Hepatocyte (in vitro differentiated cells): ENCODE results near the gene ABCA13. TPM values are rescaled to one million over a fixed set of nuclear protein-coding genes. Genes with fewer than 3 reads are reported as not detected.

Source experiments
- DNase-seq: peaks from one replicate; pipeline ENCODE4 v3.0.0-alpha.2; 2016; ENCODE audit warnings: low spot score
- H2AFZ ChIP-seq: fragments of 200-600 bp; sonication (generic); 2 replicates; pipeline ENCODE4 v1.6.0; 2016; ENCODE audit warnings: antibody characterized with exemption, mild to moderate bottlenecking
- H3K27ac ChIP-seq: fragments of 200-600 bp; sonication (generic); 2 replicates; pipeline ENCODE4 v1.5.1; 2016; ENCODE audit warnings: mild to moderate bottlenecking
- H3K27me3 ChIP-seq: fragments of 200-600 bp; sonication (generic); 2 replicates; pipeline ENCODE4 v1.6.1; 2016
- H3K36me3 ChIP-seq: fragments of 200-600 bp; sonication (generic); replicated peaks from 2 replicates; pipeline ENCODE4 v1.5.1; 2016; ENCODE audit warnings: low read depth; ENCODE audit not compliant: insufficient read depth
- H3K4me1 ChIP-seq: fragments of 200-600 bp; sonication (generic); 2 replicates; pipeline ENCODE4 v1.5.1; 2016; ENCODE audit warnings: mild to moderate bottlenecking, moderate library complexity; ENCODE audit not compliant: insufficient read depth
- H3K4me2 ChIP-seq: fragments of 200-600 bp; sonication (generic); 2 replicates; pipeline ENCODE4 v1.6.0; 2016
- H3K4me3 ChIP-seq: fragments of 200-600 bp; sonication (generic); 2 replicates; pipeline ENCODE4 v1.5.1; 2016; ENCODE audit warnings: mild to moderate bottlenecking
- H3K79me2 ChIP-seq: fragments of 200-600 bp; sonication (generic); 2 replicates; pipeline ENCODE4 v1.6.0; 2017; ENCODE audit warnings: mild to moderate bottlenecking
- H3K9me2 ChIP-seq: fragments of 200-600 bp; sonication (generic); replicated peaks from 2 replicates; pipeline ENCODE4 v1.6.0; 2017; ENCODE audit warnings: mild to moderate bottlenecking; ENCODE audit not compliant: insufficient read depth
- H3K9me3 ChIP-seq: fragments of 200-600 bp; sonication (generic); 2 replicates; pipeline ENCODE4 v1.5.1; 2016; ENCODE audit warnings: low read depth, mild to moderate bottlenecking
- H4K20me1 ChIP-seq: fragments of 200-600 bp; sonication (generic); 2 replicates; pipeline ENCODE4 v1.6.0; 2016; ENCODE audit warnings: mild to moderate bottlenecking; ENCODE audit not compliant: insufficient read depth, poor library complexity, severe bottlenecking
- EZH2 ChIP-seq: fragments of 200-600 bp; sonication (generic); IDR thresholded peaks from 2 replicates; pipeline ENCODE4 v1.6.1; 2016; ENCODE audit warnings: antibody characterized with exemption, mild to moderate bottlenecking, borderline replicate concordance
- EZH2phosphoT487 ChIP-seq: fragments of 200-600 bp; sonication (generic); IDR thresholded peaks from one replicate; pipeline ENCODE4 v1.6.1; 2018; ENCODE audit warnings: antibody characterized with exemption, mild to moderate bottlenecking, low read depth, moderate library complexity; ENCODE audit not compliant: unreplicated experiment, severe bottlenecking
- WGBS: methylation state at CpG from one replicate; pipeline ENCODE4 v1.1.6; 2016; ENCODE audit warnings: low lambda C conversion rate; ENCODE audit errors: missing lambda C conversion rate; 5-methylcytosine and 5-hydroxymethylcytosine counted together
- polyA plus RNA-seq: library from polyadenylated mRNA; unstranded; fragments of >200 nt; fragmentation: Nextera tagmentation; extraction: Ambion mirVana; gene quantifications from 2 replicates; pipeline ENCODE4 v1.2.1, GENCODE V29; 2016
- total RNA-seq: library from RNA; depleted of rRNA; stranded (reverse); fragments of >200 nt; gene quantifications from 2 replicates; pipeline ENCODE4 v1.2.3, GENCODE V29; 2014
- TF ChIP-seq, protein P1 (sequence below): fragments of 200-600 bp; sonication (generic); IDR thresholded peaks from 2 replicates; pipeline ENCODE4 v1.5.1; 2016; ENCODE audit warnings: antibody characterized with exemption, mild to moderate bottlenecking; ENCODE audit not compliant: poor library complexity

ABCA13 gene
- total RNA-seq (1.6 and 2.0 TPM in 2 replicates), polyA plus RNA-seq (0.57 and 0.58 TPM in 2 replicates)

DNA sequence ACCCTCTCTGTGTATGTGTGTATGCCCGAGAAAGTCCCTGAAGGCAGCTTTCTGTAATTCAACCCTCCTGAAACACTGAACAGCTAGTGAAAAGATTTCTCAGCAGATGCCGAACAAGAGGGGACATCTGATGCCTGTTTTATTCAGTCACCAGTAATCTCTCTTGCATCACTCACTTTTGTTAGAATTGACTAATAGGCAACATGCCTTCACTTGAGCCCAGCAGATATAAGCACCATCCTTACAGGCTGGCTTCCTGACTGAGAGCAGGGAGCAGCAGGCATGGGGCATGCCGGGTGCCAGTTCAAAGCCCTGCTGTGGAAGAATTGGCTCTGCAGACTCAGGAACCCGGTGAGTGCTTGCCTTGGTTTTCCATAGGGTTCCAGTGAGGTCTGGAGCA, at the start of gene ABCA13:
TSS of gene ABCA13 (plus strand) at position 257 of the 400 bp plus-strand sequence. CDS start at position 283, 26 bp downstream.
- Histone ChIP-seq H2AFZ (no peak within 1 kb of the TSS), H3K4me1 (no peaks in the 10 kb centered on the region)

GRCh38 chr7:48126037-48126436, 45.2 kb upstream of the ABCA13 start:
- H3K4me3 ChIP-seq: no peak overlapping the region
- H3K4me2 ChIP-seq: no peak overlapping the region
- H3K27me3 ChIP-seq: no peaks in the 10 kb centered on the region
- no peaks in the 10 kb centered on the region for H4K20me1 ChIP-seq
- WGBS: 91% methylated on average over 1 of the region's 2 CpGs
- H3K4me1 ChIP-seq: no peaks in the 10 kb centered on the region
- no peaks in the 10 kb centered on the region for H3K36me3 ChIP-seq
- no peak overlapping the region for H3K27ac ChIP-seq
- H3K79me2 ChIP-seq: no peaks in the 10 kb centered on the region
- TF ChIP-seq EZH2 (no peak), EZH2phosphoT487 (no peak)
- TF ChIP-seq, protein P1, sequence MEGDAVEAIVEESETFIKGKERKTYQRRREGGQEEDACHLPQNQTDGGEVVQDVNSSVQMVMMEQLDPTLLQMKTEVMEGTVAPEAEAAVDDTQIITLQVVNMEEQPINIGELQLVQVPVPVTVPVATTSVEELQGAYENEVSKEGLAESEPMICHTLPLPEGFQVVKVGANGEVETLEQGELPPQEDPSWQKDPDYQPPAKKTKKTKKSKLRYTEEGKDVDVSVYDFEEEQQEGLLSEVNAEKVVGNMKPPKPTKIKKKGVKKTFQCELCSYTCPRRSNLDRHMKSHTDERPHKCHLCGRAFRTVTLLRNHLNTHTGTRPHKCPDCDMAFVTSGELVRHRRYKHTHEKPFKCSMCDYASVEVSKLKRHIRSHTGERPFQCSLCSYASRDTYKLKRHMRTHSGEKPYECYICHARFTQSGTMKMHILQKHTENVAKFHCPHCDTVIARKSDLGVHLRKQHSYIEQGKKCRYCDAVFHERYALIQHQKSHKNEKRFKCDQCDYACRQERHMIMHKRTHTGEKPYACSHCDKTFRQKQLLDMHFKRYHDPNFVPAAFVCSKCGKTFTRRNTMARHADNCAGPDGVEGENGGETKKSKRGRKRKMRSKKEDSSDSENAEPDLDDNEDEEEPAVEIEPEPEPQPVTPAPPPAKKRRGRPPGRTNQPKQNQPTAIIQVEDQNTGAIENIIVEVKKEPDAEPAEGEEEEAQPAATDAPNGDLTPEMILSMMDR: no peak
- no peak overlapping the region for H2AFZ ChIP-seq
- H3K9me2 ChIP-seq: no peaks in the 10 kb centered on the region
- no peaks in the 10 kb centered on the region for H3K9me3 ChIP-seq
- DNase-seq: no peak

More for the DNA sequence above, at the start of gene ABCA13:
- 72% methylated on average over 4 of the region's 4 CpGs for WGBS
- no peaks in the 10 kb centered on the region for H3K9me3 ChIP-seq
- H3K4me2 ChIP-seq: no peak within 1 kb of the TSS
- H3K27ac ChIP-seq: no peak within 1 kb of the TSS
- H3K9me2 ChIP-seq: no peaks in the 10 kb centered on the region
- no peaks in the 10 kb centered on the region for H3K79me2 ChIP-seq
- no peaks in the 10 kb centered on the region for H4K20me1 ChIP-seq
- TF ChIP-seq EZH2 (no peak), EZH2phosphoT487 (no peak)
- TF ChIP-seq, protein P1: no peak
- no peak within 1 kb of the TSS for H3K4me3 ChIP-seq
- no peaks in the 10 kb centered on the region for H3K36me3 ChIP-seq
- no peak for DNase-seq
- H3K27me3 ChIP-seq: no peaks in the 10 kb centered on the region

GRCh38 chr7:48130658-48131108, 40.6 kb upstream of the ABCA13 start:
- H3K4me2 ChIP-seq: no peak overlapping the region
- no peaks in the 10 kb centered on the region for H3K27me3 ChIP-seq
- H2AFZ ChIP-seq: no peak overlapping the region
- H3K4me3 ChIP-seq: no peak overlapping the region
- H3K4me1 ChIP-seq: no peaks in the 10 kb centered on the region
- no peaks in the 10 kb centered on the region for H4K20me1 ChIP-seq
- no peaks in the 10 kb centered on the region for H3K9me3 ChIP-seq
- no peaks in the 10 kb centered on the region for H3K36me3 ChIP-seq
- no peak for DNase-seq
- no peaks in the 10 kb centered on the region for H3K9me2 ChIP-seq
- H3K27ac ChIP-seq: no peak overlapping the region
- H3K79me2 ChIP-seq: no peaks in the 10 kb centered on the region
- TF ChIP-seq EZH2phosphoT487: no peak
- TF ChIP-seq, protein P1: no peak
- TF ChIP-seq EZH2: no peak

DNA sequence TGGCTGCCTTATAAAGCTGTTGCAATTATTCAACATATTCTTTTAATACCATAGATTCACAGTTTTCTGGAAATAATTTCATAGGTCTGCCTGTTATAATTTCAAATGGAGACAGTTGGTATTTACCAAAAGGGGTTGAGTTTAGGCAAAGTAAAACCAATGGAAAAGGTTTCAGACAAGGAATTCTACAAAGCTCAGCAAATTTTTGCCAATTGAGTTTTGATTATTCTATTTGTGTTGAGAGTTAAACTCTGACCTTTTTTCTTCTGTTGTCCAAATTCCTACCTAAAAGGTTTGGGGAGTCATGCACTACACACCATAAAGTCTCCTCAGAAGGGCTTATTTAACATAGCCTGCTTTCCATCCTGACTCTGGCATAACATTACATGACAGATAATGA, 38.5 kb upstream of the ABCA13 start:
- Histone ChIP-seq H4K20me1 (no peaks in the 10 kb centered on the region), H3K27me3 (no peaks in the 10 kb centered on the region), H3K79me2 (no peaks in the 10 kb centered on the region), H3K36me3 (no peaks in the 10 kb centered on the region), H3K9me3 (no peaks in the 10 kb centered on the region), H2AFZ (no peak overlapping the region), H3K4me3 (no peak overlapping the region), H3K4me1 (no peaks in the 10 kb centered on the region), H3K4me2 (no peak overlapping the region), H3K9me2 (no peaks in the 10 kb centered on the region), H3K27ac (no peak overlapping the region)
- TF ChIP-seq EZH2phosphoT487 (no peak), EZH2 (no peak)
- TF ChIP-seq, protein P1: no peak
- no peak for DNase-seq
